TTC549 (cell line): ENCODE data around the gene TBC1D2.
"Not testable (repeated sequence)": the region's sequence is repeated elsewhere in the genome, so short reads cannot be mapped to it uniquely, and the experiment has no call there.

ENCODE experiments used
- FAIRE-seq: peaks from 2 replicates; lab custom pipeline; 2012; peaks lifted over from hg19 to GRCh38; lab: Jason Lieb, UNC

The TBC1D2 gene

DNA sequence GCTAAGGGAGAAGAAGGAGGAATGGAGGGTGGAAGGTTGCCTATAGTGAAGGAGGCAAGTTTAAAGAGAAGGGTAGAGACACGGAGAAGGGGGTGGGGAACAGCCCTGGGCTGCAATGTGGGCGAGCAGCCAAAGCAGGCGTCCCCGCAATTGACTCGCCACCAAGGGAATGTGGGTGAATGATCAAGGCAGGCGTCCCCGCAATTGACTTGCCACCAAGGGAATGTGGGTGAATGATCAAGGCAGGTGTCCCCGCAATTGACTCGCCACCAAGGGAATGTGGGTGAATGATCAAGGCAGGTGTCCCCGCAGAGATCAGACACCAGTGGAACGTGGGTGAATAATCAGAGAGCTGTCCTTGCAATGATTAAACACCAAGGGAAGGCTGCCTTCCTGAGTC, 14.8 kb upstream of the TBC1D2 start:
- not testable (repeated sequence) for FAIRE-seq

DNA sequence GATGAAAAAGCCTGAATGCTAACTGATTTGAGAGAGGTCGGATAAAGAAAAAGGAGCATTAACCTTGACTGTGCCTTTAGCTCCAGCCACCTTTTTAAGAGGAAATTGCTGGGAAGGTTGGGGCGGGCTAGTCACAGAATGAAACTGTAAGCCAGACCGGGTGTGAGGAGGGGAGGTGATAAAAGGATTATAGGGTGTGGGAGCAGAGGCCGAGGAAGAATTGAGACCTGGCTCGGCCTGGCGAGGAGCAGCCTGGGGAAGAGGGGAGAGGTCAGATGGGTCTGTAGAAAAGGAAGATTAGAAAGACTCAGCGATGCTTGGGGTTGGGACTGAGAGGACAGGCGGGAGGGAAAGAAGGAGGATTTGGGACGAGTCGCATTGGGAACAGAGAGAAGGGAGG, 14.2 kb upstream of the TBC1D2 start:
- FAIRE-seq: not testable (repeated sequence)

DNA sequence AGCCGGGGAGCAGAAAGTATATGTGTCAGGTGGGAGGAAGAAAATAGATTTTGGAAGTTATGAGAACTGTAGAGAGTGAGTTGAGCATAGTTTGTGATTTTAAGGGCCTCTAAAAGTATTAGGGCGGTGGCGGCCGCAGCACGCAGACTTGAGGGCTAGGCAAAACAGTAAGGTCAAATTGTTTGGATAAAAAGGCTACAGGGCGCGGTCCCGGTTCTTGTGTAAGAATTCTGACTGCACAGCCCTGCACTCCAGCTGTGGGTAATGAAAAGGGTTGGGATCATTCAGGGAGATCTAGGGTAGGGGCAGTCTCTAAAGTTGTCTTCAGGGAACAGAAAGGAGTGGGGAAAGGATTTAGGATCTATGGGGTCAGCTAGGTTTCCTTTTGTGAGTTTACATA, 12.1 kb upstream of the TBC1D2 start:
- not testable (repeated sequence) for FAIRE-seq

DNA sequence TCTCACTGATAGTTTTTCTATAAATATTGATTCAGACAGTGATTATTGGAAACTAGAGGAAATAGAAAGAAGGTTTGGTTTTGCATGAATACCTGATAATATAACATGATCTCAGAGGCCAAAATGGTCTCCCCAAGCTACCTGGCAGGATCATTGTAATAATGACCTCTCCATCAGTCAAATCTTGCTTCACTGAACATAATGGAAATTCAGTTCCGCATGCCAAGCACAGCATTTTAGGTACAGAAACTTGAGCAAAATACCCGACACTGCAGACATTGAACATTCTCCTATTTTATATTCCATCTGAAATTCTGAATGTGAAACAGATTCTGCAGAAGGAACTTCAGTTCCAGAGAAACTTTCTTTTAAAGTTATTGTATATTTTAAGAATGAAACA, 9.1 kb upstream of the TBC1D2 start:
- FAIRE-seq: no peak

DNA sequence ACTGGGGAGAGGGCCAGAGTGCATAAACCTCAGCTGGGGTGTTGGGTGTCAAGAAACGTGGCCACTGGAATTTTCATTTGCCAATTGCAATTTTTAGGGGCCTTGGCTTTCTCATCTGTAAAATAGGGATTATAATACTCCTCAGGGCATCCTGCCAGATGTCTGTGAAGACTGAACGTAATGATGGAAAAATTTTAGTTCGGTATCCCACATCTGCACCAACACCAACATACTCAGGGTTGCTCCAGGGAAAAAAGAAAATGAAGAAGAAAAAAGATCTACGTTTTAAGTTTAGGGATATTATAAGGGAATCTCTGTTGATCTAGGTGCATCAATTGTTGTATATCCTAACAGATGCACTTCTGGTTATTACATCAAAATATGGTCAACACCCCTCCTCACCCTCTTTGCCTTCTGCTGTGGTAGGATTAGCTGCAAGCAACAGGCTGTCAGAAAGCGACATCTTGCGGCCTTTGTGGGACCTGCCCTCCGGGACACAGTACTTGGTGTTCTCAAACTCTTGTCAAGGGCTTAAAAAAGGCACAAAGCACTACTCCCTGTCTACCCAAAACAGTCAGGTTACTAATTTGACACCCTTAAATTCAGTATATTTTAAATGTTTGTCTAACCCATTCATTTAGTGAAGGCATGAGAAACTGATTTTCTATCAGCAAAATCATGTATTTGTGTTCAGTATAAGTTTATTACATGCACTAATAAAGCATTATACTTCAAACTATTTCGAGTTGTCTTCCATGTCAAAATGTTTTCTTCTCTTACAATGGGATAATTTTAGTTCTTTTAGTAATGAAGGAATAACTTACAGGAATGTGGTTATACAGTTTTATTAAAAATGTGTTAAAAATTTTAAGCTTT, 8.3 kb upstream of the TBC1D2 start:
- FAIRE-seq: peak; percentile 36

DNA sequence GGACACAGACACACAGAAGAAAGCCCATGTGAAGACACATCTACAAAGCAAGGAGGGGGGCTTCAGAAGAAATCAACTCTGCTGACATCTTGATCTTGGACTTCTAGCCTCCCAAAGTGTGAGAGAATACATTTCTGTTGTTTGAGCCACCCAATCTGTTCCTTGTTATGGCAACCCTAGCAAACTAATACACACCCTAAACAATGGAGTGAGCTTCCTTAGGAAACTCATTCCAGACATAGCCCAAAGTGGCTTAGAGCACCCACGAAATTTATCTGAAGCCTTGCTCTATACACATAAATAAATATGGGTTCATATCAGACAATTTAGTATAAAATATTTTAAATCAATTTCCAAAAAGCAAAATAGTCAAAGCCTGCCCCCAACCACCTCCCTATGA, 7.6 kb upstream of the TBC1D2 start:
- FAIRE-seq: no peak

DNA sequence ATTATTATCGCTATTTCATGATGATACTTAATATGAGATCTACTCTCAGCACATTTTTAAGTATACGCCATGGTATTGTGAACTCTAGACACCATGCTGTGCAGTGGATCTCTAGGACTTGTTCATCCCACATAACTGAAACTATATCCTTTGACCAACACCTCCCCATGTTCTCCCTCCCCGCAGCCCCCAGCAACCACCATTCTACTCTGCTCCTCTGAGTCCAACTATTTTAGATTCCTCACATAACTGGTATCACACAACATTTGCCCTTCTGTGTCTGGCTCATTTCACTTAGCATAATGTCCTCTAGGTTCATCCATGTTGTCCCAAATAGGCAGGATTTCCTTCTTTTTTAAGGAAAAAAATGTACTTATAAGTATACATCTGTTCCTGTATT, 6.6 kb upstream of the TBC1D2 start:
- FAIRE-seq: no peak

DNA sequence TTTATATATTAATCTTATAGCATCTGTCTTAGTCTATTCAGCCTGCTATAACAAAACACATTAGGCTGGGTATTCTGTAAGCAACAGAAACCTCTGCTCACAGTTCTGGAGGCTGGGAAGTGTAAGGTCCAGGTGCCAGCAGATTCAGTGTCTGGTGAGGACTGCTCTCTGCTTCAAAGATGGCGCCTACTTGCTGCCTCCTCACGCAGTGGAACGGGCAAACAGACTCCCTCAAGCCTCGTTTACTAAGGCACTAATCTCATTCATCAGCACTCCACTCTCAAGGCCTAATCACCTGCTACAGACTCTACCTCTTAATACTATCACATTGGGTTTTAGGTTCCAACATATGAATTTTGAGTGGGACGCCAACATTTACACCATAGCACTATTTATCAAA, 5.2 kb upstream of the TBC1D2 start:
- no peak for FAIRE-seq

DNA sequence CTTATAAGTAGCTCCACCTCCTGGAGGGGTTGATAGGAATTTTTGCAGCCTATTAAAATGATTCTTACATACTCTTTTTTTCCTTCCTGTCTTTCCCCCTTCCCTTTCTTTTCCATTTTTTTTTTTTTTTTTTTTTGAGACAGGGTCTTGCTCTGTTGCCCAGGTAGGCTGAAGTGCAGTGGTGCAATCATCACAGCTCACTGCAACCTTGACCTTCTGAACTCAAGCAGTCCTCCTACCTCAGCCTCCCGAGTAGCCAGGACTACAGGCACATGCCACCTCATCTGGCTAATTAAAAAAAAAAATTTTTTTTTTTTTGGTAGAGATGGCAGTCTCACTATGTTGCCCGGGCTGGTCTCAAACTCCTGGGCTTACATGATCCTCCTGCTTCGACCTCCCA, 4.3 kb upstream of the TBC1D2 start:
- FAIRE-seq: no peak

DNA sequence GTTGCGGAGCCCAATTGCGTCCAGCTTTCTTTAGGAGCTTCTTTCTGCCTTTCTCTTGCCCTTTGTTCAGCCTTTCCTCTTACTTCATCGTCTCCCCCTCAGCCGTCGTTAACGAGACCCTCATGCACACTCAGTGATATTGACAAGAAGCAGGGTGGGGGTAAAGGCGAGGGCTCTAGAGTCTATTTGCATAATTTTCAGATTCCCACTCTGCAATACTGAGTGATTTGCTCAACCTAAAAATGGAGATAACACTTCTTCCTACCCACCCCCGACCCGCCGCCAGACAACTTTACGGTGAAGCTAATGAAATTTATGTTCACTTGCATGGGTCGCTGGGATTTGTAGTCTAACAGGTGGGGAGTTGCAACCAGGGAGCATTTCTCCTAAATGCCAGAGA, 1.3 kb upstream of the TBC1D2 start:
- FAIRE-seq: no peak

DNA sequence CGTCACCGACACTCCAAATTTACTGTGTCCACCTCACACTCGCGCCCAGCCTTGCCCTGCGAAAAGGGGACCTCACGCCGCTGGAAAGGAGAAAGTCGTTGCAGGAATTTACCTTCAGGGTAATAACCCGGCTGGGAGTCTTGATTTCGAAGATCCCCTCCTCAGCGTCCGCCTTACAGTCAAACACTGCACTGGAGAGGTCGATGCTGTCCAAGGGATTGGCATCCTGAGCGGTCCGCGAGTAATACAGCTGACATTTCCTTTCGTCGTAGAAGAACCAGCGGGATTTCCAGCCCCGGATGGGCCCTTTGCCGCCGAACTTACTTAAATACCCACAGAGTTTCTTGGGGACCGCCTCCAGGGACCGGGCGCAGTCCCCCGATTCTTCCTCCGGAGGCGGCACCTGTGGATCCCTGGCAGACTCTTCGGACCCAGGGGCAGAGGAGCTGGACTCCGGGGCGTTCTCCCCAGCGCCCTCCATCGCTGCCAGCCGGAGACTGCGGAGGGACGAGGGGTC, 330 bp downstream of the TBC1D2 start:
- FAIRE-seq: no peak

DNA sequence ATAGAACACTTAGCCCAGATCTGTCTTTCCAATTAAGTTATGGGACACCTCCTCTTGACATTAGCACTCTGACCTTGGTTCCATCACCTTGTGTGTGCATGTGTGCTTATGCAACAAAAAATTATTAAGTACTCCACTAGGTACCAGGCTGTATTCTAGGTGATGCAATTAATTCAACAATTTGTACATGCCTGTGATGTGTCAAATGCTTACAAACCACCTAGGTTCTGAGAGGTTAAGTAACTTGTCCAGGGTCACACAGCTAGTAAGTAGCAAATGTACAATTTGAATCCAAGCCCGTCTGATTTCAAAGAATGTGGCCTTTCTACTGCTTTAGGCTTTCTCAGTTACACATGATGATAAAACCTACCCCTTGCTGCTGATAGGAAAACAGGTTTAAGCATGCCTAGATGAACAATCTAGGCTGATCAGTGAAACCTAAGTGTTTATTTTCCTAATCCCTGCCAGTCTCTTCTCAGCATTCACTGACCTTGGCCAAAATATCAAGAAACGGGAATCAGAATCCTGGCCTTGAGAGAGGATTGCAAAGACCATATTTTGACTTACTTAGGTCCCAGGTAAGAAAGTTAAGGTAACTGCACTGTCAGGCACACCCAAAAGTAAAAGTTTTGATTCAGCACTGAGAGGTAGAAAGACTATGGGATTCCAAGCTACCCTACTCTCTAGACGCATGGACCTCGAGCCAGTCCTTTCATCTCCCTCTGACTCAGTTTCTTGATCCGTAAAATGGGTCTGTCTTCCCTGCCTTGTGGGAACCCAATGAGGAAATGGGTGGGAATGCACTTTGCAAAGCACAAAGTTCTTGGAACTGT, 1.0 kb downstream of the TBC1D2 start:
- FAIRE-seq: no peak

DNA sequence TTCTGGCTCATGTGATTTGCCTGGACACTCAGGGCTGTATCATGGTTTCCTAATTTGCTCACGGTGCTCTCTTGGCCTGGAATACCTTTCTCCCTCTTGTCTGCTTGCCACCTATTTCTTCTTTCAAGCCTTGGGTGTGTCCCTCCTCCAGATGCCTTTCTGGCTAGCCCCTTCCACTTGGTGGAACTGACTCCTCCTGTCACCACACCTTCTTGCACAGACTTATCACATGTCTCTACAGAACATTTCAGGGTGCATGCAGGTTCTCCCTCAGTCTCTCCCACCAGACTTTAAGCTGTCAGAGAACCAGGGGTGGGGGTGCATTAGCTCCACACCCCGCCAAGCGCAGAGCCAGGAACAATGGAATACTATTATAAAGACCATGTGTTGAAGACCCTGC, 1.9 kb downstream of the TBC1D2 start:
- FAIRE-seq: no peak

DNA sequence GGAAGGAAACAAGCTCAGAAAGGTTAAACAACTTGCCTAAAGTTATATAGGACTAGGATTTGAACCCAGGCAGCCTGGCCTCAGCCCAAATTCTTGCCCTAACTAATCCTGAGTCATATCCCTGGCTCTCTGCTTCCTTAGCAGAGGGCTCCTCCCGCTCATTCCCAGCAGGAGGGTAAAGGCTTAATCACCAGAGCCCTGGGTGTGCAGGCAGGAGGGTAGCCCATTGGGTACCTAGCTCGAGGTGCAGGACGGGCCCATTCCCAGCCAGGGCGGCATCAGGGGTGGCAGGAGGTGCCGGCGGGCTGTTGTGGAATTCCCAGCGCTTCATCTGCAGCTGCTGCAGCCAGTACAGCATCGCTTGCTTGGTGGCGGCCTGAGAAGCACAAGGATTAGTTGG, 3.9 kb downstream of the TBC1D2 start:
- no peak for FAIRE-seq

DNA sequence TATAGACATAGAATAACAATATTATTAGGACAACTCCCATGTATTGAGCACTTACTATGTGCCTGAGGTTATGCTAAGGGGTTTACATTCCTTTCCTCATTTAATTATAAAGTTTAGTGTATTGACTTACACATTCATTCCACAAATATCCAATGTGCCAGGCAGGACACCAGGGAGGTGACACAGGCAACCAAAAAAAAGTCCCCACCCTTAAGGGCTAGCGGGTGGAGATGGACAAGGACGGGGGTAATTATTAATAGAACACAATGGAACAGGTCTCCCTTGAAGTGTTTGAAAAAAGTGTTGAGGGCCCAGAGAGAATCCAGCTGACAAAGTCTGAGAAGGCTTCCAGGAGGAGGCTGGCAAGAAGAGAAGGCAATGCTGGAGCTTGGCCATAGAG, 5.7 kb downstream of the TBC1D2 start:
- no peak for FAIRE-seq

DNA sequence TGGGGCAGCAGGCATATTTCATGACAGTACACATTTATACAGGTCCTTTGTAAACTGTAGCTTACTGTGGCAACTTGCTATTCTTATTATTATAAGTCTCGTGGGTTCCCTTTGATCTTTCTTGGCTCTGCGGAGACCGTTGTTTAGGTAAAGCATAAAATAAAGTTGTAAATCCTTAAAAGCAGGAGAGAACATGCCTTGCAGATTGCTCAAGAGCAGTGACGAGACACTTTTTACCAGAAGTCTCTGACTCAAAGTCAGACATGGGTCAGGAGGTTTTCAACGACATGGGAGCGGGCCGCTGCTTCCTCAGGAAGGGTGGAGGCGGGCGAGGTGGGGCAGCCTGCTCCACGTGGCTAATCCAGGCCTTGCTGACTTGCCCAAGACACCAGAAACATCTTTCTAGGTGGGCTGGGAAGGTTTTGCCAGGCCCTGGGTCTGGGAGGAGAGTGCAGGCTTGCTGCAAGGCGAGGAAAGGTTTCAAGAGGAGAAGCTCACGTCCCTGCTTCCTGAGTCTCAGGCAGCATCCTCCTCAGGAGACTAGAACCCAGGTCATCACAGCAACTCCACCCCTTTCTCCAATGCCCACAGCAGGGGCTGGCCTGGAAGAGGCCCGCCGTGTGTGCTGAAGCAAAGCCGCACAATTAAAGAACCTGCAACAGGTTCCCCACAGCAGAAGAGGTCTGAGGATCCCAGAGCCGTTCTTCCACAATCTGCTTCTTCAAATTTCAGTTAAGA, 6.5 kb downstream of the TBC1D2 start:
- FAIRE-seq: no peak

DNA sequence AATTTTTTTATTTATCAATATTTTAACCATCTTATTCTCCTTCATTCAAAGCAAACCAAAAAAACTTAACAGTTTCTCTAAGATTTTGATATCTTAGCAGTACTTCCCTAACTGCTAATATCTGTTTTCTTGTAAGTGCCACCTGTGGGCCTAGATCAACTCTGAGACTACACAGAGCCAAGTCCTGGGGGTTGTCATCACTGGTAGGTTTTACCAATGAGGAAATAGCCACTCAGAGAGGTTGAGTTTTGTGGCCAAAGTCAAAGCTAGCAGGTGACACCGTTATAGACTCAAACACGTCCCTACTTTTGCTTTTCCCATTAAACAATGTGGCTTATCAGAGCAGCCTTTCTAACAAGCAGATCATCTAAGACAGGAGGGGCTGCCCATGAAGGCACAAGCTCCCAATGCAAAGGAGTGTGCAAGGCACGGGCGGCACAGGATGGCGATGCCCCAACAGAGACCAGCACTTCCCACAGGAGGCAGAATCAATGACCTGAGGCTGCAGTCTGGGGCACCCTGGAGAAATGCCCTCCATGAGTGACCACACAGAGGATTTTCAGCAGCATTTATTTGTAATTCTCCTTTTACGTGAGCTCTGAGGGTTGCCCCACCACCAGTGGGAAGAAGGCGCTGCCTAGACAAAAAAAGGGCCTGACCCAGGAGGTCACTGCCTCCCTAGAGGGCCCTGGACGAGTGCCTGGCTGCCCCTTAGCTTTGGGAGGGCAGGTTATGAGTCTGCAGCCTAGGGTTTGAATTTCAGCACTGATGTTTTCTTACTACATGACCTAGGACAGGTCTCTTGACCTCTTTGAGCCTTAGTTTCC, 7.4 kb downstream of the TBC1D2 start:
- no peak for FAIRE-seq

DNA sequence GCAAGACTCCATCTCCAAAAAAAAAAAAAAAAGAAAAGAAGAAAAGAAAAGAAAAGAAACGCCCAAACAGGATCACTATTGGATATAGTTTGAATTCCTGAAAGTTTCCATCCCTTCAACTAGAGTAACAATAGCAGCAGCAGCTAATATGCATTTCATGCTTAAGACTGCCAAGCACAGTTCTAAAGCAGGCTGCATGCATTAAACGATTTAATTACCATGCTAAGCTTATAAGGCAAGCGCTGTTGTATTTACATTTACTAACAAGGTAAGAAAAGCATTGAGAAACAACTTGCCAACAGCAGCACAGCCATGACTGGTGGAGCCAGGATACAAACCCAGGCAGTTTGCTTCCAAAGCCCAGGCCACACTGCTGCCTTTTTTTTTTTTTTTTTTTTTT, 13.0 kb downstream of the TBC1D2 start:
- no peak for FAIRE-seq

DNA sequence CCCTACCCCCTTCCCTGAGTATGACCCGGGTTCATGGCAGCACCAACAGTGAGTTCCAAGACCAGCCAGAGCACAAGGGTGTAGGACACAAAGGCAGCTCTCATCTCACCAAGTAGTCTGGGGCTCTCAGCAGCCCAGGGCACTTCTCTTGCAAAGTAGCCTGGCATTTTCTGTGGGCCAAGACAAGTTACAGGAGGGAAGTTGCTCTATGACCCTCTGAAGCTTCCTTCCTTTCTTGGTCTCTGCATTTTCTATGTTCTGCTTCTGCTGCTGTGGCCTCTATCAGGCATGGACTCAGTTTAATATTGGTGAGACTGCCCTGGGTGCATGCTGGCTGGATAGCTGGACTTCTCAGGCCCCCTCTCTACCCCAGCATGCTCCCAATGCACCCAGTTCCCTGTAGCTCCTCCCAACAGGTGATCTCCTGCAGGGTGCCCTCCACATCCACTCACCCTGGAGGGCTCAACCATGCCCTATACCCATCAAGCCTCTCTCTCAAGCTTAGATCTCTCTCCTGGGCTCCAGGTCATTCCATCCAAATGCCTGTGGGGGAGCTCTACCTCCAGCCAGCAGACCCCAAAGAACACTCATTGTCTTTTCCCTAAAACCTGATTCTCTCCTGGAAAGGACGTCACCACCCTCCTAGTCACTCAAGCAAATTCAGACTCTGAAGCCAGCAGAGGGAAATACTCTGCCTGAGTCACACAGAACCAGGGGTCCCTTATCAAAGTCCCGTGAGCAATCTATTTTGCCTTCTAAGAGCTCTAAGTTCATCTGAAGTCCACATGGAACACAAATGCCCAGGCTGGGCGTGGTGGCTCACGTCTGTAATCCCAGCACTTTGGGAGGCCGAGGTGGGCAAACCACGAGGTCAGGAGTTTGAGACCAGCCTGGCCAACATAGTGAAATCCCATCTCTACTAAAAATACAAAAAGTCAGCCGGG, 13.8 kb downstream of the TBC1D2 start:
- no peak for FAIRE-seq

DNA sequence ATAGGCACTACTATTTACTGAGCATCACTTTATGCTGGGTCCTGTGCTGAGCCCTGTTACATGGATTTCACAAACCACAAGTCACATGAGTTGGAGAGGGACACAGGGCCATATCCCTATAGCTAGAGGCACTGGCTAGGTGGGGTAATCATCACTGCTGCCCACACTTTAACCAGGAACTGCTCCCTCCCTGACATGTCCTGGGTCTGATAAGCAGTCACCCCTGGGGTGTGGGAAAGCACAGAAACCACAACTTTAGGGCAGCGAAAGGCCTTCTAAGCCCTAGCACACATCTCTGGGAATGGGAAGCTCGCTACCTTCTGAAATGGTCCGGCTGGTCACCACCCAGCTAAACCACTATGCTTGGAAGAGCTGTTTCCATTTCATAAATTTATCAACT, 15.0 kb downstream of the TBC1D2 start:
- no peak for FAIRE-seq
